NCI-H748 treated with DMSO at 0.1 percent for 48 hours (cell line): ENCODE data around the gene CCKAR.
A peak's percentile ranks its signal among the peaks of the same experiment; 100 is the strongest.

ENCODE experiments used
- DNase-seq: peaks from one replicate; lab custom pipeline; 2025; lab: John Stamatoyannopoulos, UW

The CCKAR gene

GRCh38 chr4:26459054-26459755 is 31.1 kb downstream of the CCKAR start:
- DNase-seq, result peak; percentile 2

GRCh38 chr4:26458157-26458561 is 32.1 kb downstream of the CCKAR start:
- no peak for DNase-seq

GRCh38 chr4:26457412-26457811 is 32.9 kb downstream of the CCKAR start:
- no peak for DNase-seq

- no peak for DNase-seq
These were observed 34.7 kb downstream of the CCKAR start for GRCh38 chr4:26455571-26455970.

GRCh38 chr4:26454961-26455360 is 35.3 kb downstream of the CCKAR start:
- DNase-seq, result no peak

GRCh38 chr4:26452565-26453531 is 37.4 kb downstream of the CCKAR start:
- peak; percentile 87 for DNase-seq

GRCh38 chr4:26451597-26451996 is 38.7 kb downstream of the CCKAR start:
- no peak for DNase-seq

- DNase-seq, result no peak
These were observed 39.9 kb downstream of the CCKAR start for GRCh38 chr4:26450418-26450817.

- DNase-seq, result no peak
These were observed 42.9 kb downstream of the CCKAR start for GRCh38 chr4:26447378-26447777.

GRCh38 chr4:26441771-26442170 is 48.5 kb downstream of the CCKAR start:
- no peak for DNase-seq

- DNase-seq, result no peak
These were observed 49.2 kb downstream of the CCKAR start for GRCh38 chr4:26441102-26441501.

GRCh38 chr4:26434030-26434639 is 56.1 kb downstream of the CCKAR start:
- no peak for DNase-seq

- DNase-seq, result no peak
These were observed 56.7 kb downstream of the CCKAR start for GRCh38 chr4:26433556-26433955.

GRCh38 chr4:26432419-26432818 is 57.9 kb downstream of the CCKAR start:
- no peak for DNase-seq

GRCh38 chr4:26431461-26432180 is 58.7 kb downstream of the CCKAR start:
- DNase-seq, result no peak
